Measurements from ENCODE around the gene TGFB1I1. TPM values are rescaled to one million over a fixed set of nuclear protein-coding genes. Genes with fewer than 3 reads are reported as not detected.

Gene TGFB1I1
- total and polyA plus RNA-seq, 2 of the 13 experiments (the other 11 are each of a cell fraction or from before 2014, with no cell fraction given): 0.80 to 2.9 TPM

- peak; percentile 81; the same call in 1 of the 2 replicates for TF ChIP-seq ZBTB38 (CRISPR knock-in tag; IDR thresholded peaks at IDR 0.05)
- TF ChIP-seq, protein P1, sequence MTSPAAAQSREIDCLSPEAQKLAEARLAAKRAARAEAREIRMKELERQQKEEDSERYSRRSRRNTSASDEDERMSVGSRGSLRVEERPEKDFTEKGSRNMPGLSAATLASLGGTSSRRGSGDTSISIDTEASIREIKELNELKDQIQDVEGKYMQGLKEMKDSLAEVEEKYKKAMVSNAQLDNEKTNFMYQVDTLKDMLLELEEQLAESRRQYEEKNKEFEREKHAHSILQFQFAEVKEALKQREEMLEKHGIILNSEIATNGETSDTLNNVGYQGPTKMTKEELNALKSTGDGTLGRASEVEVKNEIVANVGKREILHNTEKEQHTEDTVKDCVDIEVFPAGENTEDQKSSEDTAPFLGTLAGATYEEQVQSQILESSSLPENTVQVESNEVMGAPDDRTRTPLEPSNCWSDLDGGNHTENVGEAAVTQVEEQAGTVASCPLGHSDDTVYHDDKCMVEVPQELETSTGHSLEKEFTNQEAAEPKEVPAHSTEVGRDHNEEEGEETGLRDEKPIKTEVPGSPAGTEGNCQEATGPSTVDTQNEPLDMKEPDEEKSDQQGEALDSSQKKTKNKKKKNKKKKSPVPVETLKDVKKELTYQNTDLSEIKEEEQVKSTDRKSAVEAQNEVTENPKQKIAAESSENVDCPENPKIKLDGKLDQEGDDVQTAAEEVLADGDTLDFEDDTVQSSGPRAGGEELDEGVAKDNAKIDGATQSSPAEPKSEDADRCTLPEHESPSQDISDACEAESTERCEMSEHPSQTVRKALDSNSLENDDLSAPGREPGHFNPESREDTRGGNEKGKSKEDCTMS (CRISPR knock-in tag; conservative IDR thresholded peaks at IDR 0.05): no peak; the same call in 1 of the 2 replicates
- TF ChIP-seq ZNF317 (CRISPR knock-in tag; IDR thresholded peaks at IDR 0.05): peak; percentile 73
- no peak for TF ChIP-seq ZFP36 (IDR thresholded peaks at IDR 0.05; ENCODE audit: borderline replicate concordance, low read depth, low read length, partially characterized antibody)
- TF ChIP-seq MED1 (CRISPR knock-in tag; IDR thresholded peaks at IDR 0.05): peak; percentile 90
- TF ChIP-seq, protein P2, sequence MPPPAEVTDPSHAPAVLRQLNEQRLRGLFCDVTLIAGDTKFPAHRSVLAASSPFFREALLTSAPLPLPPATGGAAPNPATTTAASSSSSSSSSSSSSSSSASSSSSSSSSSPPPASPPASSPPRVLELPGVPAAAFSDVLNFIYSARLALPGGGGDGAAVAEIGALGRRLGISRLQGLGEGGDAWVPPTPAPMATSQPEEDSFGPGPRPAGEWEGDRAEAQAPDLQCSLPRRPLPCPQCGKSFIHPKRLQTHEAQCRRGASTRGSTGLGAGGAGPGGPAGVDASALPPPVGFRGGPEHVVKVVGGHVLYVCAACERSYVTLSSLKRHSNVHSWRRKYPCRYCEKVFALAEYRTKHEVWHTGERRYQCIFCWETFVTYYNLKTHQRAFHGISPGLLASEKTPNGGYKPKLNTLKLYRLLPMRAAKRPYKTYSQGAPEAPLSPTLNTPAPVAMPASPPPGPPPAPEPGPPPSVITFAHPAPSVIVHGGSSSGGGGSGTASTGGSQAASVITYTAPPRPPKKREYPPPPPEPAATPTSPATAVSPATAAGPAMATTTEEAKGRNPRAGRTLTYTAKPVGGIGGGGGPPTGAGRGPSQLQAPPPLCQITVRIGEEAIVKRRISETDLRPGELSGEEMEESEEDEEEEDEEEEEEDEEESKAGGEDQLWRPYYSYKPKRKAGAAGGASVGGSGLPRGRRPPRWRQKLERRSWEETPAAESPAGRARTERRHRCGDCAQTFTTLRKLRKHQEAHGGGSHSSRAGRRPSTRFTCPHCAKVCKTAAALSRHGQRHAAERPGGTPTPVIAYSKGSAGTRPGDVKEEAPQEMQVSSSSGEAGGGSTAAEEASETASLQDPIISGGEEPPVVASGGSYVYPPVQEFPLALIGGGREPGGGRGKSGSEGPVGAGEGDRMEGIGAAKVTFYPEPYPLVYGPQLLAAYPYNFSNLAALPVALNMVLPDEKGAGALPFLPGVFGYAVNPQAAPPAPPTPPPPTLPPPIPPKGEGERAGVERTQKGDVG (CRISPR knock-in tag; IDR thresholded peaks at IDR 0.05; ENCODE audit: borderline replicate concordance): no peak
- peak; percentile 58; the same call in 1 of the 2 replicates for TF ChIP-seq FOXK1 (CRISPR knock-in tag; IDR thresholded peaks at IDR 0.05; ENCODE audit: borderline replicate concordance, low read depth)
- TF ChIP-seq ZNF34 (CRISPR knock-in tag; IDR thresholded peaks at IDR 0.05; ENCODE audit: borderline replicate concordance): peak; percentile 29; the same call in 1 of the 2 replicates
- TF ChIP-seq, protein P3, sequence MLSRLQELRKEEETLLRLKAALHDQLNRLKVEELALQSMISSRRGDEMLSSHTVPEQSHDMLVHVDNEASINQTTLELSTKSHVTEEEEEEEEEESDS (CRISPR knock-in tag; IDR thresholded peaks at IDR 0.05; ENCODE audit: borderline replicate concordance): no peak
- peak; percentile 98 for TF ChIP-seq ZSCAN25 (CRISPR knock-in tag; IDR thresholded peaks at IDR 0.05)
- TF ChIP-seq RNF2 (conservative IDR thresholded peaks at IDR 0.05; ENCODE audit: low read depth): peak; percentile 96
- TF ChIP-seq KDM6A (CRISPR knock-in tag; IDR thresholded peaks at IDR 0.05; ENCODE audit: low read depth): 0 out of 2 replicates have a peak, but pooled peaks have one; percentile 22
- TF ChIP-seq ZFY (CRISPR knock-in tag; IDR thresholded peaks at IDR 0.05): peak; percentile 94
- TF ChIP-seq ELF3 (CRISPR knock-in tag; IDR thresholded peaks at IDR 0.05): peak; percentile 76
- TF ChIP-seq, protein P4, sequence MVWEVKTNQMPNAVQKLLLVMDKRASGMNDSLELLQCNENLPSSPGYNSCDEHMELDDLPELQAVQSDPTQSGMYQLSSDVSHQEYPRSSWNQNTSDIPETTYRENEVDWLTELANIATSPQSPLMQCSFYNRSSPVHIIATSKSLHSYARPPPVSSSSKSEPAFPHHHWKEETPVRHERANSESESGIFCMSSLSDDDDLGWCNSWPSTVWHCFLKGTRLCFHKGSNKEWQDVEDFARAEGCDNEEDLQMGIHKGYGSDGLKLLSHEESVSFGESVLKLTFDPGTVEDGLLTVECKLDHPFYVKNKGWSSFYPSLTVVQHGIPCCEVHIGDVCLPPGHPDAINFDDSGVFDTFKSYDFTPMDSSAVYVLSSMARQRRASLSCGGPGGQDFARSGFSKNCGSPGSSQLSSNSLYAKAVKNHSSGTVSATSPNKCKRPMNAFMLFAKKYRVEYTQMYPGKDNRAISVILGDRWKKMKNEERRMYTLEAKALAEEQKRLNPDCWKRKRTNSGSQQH (CRISPR knock-in tag; IDR thresholded peaks at IDR 0.05; ENCODE audit: low read depth): peak; percentile 86; the same call in 1 of the 2 replicates
- TF ChIP-seq MED13 (CRISPR knock-in tag; IDR thresholded peaks at IDR 0.05): no peak; the same call in 1 of the 2 replicates
- peak; percentile 42; the same call in 1 of the 2 replicates for TF ChIP-seq ZSCAN29 (CRISPR knock-in tag; conservative IDR thresholded peaks at IDR 0.05)
- peak; percentile 69; the same call in 1 of the 2 replicates for TF ChIP-seq TBX3 (IDR thresholded peaks at IDR 0.05; ENCODE audit: borderline replicate concordance)
- TF ChIP-seq ZC3H4 (CRISPR knock-in tag; IDR thresholded peaks at IDR 0.05; ENCODE audit: borderline replicate concordance): peak; percentile 82; the same call in 1 of the 2 replicates
- peak; percentile 77 for TF ChIP-seq CEBPG (CRISPR knock-in tag; IDR thresholded peaks at IDR 0.05)
- TF ChIP-seq, protein P5, sequence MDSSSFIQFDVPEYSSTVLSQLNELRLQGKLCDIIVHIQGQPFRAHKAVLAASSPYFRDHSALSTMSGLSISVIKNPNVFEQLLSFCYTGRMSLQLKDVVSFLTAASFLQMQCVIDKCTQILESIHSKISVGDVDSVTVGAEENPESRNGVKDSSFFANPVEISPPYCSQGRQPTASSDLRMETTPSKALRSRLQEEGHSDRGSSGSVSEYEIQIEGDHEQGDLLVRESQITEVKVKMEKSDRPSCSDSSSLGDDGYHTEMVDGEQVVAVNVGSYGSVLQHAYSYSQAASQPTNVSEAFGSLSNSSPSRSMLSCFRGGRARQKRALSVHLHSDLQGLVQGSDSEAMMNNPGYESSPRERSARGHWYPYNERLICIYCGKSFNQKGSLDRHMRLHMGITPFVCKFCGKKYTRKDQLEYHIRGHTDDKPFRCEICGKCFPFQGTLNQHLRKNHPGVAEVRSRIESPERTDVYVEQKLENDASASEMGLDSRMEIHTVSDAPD (CRISPR knock-in tag; IDR thresholded peaks at IDR 0.05): peak; percentile 98; the same call in 1 of the 2 replicates
These were observed 13.7 kb upstream of the TGFB1I1 start (continued) for GRCh38 chr16:31458073-31458843.
